GM18861 (cell line): ENCODE results near the gene IMP3.

ENCODE experiments used
- ATAC-seq: cut with Tn5 transposase; IDR thresholded peaks from one replicate; pipeline ENCODE4 v1.9.1; 2021; ENCODE audit not compliant: unreplicated experiment

IMP3 gene

DNA sequence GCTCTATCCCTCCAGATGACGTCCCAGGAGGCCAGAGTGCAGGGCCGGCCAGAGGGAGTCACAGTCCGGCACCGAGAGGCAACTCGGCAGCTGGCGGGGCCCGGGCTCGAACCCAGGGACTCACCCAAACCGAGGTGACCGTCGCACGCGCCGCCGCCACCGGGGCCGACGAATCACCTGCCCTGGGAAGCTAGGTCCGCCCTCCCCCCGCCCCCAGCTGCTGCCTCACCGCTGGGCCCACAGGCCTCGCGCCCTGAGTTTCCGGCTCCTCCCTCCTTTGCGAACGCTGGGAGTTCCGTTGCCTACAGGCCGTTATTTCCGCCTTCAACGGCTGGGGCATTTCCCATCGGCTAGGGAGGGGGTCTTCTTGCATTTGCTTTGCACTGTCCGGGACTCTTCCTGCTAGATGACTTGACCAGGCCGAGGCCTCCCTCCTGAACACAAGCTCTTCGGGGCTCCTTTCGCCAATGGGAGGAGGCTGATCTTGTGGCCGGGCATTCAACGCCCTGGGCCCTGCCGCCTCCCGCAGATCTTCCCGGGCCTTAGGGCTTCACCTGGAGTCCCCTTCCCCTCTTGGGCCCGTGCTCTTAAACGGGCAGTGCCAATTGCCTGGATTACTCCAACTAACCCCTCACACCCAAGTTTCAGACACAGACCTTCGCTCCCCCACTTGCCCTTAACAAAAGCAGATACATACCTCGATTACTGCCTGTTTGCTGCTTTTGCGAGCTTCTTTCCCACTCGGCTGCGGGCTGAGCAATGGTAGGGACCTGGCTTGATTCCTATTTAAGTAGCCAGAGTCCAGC, 14.3 kb downstream of the IMP3 start, which contains the start of gene SNUPN:
SNUPN (minus strand) TSS at position 184 of the 806 bp plus-strand sequence. CDS start 4,674 bp downstream, outside the sequence.
- peak; percentile 73 for ATAC-seq

DNA sequence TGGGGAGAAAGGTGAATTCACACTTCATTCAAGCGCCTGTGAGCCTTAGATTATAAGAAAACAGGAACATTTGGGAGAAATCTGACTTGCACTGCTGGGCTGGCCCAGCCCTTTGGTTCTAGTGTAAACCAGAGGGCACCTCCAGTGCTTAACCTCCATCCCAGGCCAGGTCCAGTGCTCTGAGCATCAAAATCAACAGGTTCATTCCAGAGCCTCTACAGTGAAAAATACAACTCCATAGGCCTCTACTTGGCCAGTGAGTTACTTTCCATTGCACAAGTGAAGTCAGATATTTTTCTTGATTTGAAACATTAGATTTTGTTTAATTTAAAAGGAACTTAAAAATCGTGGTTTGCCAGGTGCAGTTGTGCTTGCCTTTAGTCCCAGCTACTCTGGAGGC, 17.5 kb downstream of the IMP3 start:
- ATAC-seq: no peak

DNA sequence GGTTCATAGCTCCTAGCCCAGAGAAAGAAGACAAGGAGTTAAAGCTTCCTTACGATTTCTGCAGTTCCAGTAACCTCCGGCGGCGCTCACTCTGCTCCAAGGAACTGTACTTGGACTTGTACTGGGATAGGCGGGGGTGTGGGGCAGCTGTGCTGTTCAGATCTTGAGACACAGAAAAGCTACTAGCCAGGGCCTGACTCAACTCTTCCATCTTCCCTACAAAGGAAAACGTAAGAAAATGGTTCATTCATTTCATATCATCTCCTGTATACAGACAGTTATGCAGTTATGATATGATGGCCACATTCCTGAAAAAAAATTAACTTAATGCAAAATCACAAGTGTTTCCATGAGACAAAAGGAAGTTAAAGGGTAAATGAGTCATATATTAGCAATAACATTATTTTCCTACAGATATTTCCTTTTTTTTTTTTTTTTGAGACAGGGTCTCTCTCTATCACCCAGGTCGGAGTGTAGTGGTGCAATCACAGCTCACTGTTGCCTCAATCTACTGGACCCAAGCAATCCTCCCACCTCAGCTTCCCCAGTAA, 19.1 kb downstream of the IMP3 start:
- no peak for ATAC-seq

DNA sequence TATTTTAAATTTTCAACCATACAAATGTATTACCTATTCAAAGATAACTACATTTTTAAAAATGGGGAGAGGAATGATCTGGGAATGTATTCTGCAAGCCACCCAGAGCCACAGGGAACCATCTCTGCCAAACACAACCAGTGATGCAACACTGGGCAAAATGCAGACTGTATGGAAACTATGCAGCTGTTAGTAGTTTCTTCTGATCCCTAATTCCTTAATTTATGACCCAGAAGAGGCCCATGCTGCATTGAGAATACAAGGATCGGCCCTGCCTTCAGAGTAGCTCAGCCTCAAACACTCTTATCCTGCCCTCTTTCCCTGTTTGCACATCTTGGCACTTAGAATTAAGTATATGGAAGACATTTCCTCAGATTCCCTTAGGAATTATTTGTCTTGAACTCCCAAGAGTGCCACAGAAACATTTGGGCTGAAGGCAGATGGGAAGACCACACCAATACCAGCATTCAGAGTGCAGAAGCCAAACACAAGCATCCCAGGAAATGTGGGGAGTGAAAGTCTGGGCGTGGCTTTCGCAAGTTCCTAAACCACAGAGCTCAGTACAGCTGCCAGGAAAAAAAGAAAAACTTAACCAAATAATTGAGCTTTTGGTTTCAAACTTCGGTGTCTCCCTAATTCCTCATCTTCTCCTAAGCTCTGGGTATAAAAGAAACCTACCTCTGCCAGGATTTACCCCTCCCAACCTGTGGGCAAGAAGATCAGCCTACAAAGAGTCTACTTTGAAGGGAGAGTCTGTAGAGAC, 19.8 kb downstream of the IMP3 start:
- no peak for ATAC-seq

DNA sequence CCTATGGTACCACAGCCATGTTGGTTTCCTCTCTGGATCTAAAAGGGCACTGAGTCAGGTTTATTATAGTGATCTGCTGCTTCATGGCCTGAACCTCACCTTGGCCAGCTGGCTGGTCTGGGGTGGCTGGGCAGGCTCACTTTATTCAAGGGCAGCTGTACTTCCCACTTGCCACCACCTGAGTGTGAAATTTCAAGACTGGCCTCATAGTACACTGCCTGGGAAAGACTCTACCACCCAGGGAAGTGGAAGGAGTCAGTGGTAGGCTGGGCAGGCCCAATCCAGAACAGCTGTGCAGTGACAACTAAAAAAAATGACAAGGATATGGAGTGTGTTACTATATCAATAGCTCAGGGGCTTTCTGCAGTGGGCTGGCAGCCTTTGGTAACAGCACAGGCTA, 23.3 kb downstream of the IMP3 start:
- ATAC-seq: no peak

DNA sequence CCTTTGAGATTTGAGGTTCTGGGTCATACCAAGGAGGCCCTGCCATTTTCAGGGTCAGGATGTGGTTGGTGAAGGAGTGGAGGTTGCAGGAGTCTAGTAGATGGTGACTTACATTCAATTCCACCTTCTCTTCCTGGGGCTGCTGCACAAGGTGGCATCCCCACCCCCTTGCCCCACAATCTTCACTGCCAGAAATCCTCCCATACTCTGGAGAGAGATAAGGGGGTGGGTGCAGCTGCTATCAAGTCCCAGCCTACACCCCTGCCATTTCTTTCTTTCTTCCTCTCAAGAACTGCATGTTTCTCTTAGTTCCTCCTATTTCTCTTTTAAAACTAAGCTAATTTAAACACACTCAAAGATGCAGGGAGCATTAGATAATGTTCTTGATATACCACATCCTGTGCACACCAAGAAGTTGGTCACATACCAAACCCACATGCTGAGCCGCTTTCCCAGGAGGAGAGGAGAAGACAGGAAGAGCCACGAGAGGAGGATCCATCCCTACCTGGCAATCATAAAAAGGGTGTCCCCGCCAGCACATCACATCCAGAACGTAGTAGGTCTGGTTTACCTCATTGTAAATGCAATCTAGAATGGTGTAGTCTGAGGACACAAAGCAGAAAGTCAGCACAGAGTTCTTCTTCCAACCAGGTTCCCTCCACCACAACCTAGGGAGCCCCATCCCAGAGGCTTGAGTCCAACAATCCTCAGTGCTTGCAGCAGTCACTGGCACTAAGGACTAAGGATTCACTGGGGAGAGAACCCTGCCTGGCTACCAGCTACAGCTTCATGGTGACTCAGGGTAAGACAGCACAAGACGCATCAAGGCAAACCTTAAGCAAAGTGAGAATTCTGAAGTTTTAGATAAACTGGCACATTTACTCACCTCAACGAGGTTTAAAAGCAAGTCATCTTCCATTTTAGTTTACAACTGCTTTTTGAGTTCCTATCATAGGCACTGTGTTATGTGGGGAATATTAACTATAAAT, 33.0 kb downstream of the IMP3 start:
- ATAC-seq: no peak

DNA sequence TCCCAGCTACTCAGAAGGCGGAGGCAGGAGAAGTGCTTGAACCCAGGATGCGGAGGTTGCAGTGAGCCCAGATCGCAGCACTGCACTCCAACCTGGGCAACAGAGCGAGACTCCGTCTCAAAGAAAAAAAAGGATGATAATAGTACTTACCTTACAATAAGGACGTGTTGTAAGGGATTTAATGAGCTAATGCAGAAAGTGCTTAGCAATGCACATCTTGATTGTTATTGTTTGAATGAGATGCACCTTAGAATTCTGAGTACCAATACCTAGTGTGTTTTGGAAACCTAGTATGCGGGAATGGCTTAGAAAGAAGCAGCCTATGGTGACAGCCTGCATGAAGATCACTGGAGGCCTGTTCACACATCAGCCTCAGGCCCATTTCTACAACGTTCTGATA, 34.0 kb downstream of the IMP3 start:
- ATAC-seq: no peak

DNA sequence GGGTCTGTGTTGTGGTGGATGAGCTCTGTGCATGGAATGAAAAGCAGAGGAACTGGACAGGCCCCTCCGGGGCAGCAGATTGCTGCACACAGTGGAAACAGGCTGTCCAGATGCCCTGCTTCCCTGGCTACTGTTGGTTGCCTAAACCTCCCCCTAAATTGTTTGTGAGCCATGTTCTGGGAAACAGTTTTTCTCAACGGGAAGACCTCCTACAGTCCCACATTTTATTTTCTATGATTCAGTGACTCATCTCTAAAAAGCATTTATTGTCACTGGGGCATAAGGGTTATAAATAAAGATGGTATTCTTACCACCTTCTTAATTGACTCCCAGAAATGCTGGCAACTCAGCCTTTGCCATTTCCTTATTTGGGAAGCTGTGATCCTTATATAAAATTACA, 40.6 kb downstream of the IMP3 start:
- ATAC-seq: no peak

DNA sequence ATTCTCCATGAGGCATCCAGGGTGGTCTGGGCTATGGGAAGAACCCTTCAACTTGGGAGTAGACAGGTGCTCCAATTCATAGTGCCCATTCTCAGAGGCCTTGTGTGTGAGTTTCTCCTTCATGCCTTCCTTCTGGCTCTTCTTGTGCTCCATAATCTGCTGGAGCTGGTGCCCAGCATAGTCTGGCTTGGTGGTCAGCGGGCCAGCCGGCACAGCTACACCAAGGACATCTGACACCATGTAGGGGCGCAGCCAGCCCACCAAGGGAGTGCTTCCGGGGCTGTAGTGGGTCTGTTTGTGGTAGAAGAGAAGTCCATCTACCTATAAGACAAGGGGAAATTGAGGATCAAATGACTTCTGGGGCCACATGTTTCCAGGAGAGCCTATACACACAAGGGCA, 41.7 kb downstream of the IMP3 start:
- ATAC-seq: no peak

DNA sequence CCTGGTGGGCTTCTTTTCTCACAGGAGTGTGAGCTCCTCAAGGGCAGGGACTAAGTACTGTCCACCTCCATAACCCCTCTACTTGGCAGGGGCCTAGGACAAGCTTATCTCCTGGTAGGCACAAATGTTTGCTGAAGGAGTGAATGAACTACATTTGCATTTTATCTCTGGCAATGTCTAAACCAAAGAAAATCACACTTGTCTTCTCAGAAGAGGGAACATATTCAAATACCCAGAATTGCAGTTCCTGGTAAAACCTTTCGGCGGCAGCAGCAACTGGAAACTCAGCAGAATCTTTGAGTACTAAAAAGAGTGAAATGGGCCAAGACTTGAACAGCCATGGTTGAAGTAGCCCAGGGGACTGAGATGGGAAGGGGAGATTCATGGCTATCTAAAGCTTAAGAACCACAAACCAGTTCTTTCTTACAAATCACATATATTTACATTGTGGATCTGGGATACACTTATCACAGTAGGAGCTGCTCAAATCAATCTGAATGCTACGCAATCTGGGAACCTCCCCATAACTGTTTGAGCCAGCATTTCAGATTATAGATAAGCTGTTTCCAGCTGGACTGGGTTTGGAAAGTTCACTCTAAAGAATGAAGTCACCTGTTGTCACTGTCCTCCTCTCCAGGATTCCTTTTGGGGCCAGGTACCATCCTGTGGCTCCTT, 42.2 kb downstream of the IMP3 start:
- ATAC-seq: no peak

DNA sequence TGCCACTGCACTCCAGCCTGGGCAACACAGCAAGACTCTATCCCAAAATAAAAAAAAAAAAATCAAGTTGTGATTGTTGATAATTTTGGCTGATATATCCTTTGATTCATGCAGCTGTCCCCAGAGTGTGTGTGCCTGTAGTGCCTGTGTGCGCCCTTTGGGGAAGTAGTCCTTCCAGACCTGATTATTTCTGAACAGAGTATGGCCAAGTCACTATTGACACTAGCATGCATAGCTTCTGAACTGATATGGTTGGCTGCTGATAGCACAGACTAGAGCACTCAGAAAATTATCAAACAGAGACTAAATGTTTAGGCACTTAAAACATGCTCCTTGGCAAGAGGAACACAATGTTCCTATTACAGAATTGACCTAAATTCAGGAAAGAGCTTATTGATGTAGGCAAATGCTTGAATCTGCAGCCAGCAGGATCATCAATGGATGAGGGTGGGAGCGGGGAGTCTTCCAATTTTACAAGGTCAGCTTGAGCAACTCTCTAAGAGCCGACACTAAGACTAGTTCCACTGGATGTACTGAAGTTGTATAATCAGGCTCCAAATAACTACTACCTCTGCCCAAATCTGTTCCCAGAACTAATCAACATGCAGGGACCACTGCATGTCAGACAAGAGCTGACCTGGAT, 43.2 kb downstream of the IMP3 start:
- ATAC-seq: no peak

DNA sequence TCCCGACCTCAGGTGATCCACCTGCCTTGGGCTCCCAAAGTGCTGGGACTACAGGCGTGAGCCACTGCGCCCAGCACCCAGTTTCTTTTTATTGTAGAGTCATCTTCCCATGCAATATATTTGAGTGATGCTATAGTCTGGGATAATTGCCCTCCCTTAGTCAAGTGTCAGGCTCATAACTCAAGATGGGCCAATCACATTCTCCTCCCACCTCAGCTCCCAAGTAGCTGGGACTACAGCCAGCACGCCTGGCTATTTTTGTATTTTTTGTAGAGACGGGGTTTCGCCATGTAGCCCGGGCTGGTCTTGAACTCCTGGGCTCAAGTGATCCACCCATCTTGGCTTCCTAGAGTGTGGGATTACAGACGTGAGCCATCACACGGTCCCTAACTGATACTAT, 45.7 kb downstream of the IMP3 start:
- no peak for ATAC-seq

DNA sequence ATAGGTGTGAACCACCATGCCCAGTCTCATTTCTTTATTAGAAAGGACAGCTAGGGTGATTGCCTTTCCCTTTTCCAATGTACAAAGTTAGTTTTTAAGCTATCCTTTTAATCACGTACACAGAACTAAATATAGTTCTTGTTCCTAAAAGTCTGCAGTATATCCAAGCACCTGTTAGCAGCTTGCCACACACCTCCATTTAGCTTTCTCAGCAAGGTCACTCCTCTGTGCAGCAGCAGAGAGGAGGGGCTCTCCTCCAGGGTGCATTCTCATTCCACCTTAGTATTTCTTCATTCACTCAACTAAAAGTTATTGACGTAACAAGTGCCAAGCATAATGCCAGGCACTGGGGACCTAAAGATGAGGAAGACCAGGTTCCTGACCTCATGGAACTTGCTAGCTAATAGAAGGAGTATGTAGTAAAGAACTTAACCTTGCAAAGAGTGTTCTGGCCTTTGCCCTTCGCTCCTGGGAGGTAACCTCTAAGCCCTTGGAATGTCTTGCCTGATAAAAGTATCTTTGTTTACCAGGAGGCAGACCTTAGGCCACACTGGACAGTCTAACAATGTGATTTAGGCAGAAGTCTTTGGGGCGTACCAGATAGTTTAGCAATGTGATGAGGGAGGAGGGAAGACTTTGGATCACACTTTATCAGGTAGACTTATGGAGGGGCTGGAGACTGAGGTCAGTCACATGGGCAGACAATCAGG, 48.2 kb downstream of the IMP3 start:
- no peak for ATAC-seq

DNA sequence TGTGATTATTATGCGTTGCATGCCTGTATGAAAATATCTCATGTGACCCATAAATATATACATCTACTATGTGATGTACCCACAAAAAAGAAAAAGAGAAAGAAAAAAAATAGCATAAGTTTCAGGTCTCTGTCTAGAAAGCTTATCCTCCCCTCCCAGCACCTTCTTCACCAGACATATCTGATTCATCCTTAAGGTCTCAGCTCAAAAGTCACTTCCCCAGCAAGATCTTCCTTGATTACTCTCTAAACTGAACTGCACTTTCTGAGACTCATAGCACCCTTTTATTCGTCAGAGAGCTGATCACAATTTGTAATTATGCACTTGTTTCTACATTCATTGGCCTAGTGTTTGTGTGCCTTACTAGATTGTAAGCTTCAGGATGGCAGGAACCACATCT, 49.8 kb downstream of the IMP3 start:
- no peak for ATAC-seq
